Activated T-helper 2 cell treated with anti-CD3 and anti-CD28 coated beads, Interferon-gamma antibody, Interleukin-2, Interleukin-4, amounts not matched to agents 10 μg/mL and 5 μg/mL and 100 μg/mL, durations not matched to agents 14 hours and 24 hours and 36 hours (primary cell): ENCODE measurements around the gene TSPAN33. TPM values are rescaled to one million over a fixed set of nuclear protein-coding genes. Genes with fewer than 3 reads are reported as not detected.

Experiments used
- DNase-seq: peaks from one replicate; pipeline ENCODE4 v3.0.0; 2021; ENCODE audit warnings: low spot score
- H3K27ac Mint-ChIP-seq: one replicate; pipeline ENCODE4 v1.8.0; 2021; ENCODE audit warnings: mixed read lengths
- H3K27me3 Mint-ChIP-seq: one replicate; pipeline ENCODE4 v1.8.0; 2021; ENCODE audit warnings: low read depth, mixed read lengths
- H3K36me3 Mint-ChIP-seq: one replicate; pipeline ENCODE4 v1.8.0; 2021; ENCODE audit warnings: low read depth, mixed read lengths
- H3K4me1 Mint-ChIP-seq: one replicate; pipeline ENCODE4 v1.8.0; 2021; ENCODE audit warnings: low read depth, mixed read lengths
- H3K4me3 Mint-ChIP-seq: one replicate; pipeline ENCODE4 v1.8.0; 2021; ENCODE audit warnings: low read depth, mild to moderate bottlenecking, moderate library complexity, mixed read lengths
- H3K9me3 Mint-ChIP-seq: one replicate; pipeline ENCODE4 v1.8.0; 2021; ENCODE audit warnings: mixed read lengths
- intact Hi-C: fragments of 100-400 bp; cut with micrococcal nuclease; formaldehyde crosslinking; loops from one replicate; pipeline ENCODE4 v1.15.1; 2023
- total RNA-seq: library from RNA; stranded (reverse); gene quantifications from 2 replicates; pipeline ENCODE4 v1.2.3, GENCODE V29; 2022

The TSPAN33 gene
- total RNA-seq, 1 donor from 2014 or later: 5.5 TPM

DNA sequence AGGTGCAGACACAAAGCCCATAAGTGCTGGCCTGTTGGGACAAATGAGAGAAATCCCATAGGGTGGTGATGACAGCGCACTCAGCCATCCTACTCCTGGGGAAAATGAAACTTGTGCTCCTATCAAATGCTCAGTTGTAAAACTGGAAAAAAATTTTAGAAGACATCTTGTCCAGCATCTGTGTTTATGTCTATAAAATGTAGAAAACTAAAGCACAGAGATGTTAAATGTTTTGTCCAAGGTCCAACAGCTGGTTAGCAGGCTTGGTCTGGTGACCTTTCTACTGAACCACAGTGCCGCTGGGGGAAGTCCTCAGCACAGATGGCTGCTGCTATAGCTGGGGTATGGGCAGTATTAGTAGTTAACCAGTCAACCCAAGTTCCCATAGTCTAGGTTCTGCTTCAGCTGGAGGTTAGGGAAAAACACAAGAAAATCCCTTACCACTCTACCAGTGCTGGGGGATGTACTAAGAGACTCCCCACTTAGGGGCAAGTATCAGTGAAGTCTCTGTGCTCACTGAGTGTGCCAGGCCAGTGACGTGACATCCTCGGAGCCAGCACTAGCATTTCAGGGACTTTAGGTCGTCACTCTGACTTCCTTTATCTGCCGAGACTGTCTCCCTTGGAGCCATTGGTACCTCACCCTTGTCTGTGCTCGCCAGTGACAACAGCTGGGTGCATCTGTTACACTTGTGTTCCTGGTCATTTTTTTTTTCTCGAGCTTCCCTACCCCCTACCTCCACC, 1.9 kb downstream of the TSPAN33 start:
- H3K9me3 Mint-ChIP-seq: no peaks in the 10 kb centered on the region
- H3K27me3 Mint-ChIP-seq: peaks cover 37% of the 10 kb centered on the region
- H3K4me3 Mint-ChIP-seq: peak overlapping the region; percentile 77
- no peak for DNase-seq
- peaks cover 14% of the 10 kb centered on the region for H3K4me1 Mint-ChIP-seq
- no peaks in the 10 kb centered on the region for H3K36me3 Mint-ChIP-seq
- intact Hi-C loops: no loop called here
- H3K27ac Mint-ChIP-seq: no peak overlapping the region

DNA sequence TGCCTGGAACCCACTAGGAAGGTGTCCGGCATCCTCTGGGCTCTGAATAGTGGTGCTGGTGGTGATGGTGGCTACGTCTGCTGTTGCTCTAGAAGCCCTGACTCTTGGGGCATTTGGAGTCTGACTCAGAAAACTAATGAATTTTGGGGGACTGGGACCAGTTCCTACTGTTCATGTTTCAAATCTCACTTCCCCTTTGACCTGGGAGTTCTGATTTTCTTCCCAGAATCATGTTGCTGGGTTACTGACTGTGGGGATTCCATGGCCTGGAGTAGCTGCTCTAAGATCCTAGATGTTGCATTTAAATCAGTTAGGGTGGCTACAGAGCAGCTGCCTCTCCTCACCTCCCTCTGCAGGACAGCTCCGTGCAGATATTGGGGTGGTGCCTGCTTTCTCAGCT, 3.2 kb downstream of the TSPAN33 start:
- H3K27ac Mint-ChIP-seq: no peak overlapping the region
- H3K36me3 Mint-ChIP-seq: no peaks in the 10 kb centered on the region

DNA sequence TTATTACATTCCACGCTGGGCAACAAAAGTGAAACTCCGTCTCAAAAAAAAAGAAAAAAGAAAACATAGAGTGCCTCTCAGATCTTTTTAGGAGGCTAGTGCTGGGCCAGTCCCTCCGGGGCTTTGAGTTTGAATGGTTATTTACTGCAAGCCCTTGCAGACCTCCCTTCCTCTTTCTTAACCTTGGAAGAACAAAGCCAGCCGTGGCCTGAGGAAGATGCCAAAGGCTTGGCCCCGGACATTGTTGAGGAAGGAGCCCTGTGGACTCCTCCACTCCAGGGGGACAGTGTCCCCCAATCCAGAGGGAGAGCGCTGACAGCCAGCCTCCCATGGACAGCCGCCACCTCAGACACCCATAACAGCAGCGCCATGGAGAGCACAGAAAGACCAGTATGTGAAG, 5.0 kb downstream of the TSPAN33 start:
- intact Hi-C loops: no loop called here
- H3K9me3 Mint-ChIP-seq: no peaks in the 10 kb centered on the region

More for the DNA sequence above, 3.2 kb downstream of the TSPAN33 start:
- no peaks in the 10 kb centered on the region for H3K9me3 Mint-ChIP-seq
- intact Hi-C loops: no loop called here
- DNase-seq: no peak
- peaks cover 14% of the 10 kb centered on the region for H3K4me1 Mint-ChIP-seq
- H3K4me3 Mint-ChIP-seq: no peak overlapping the region
- peaks cover 37% of the 10 kb centered on the region for H3K27me3 Mint-ChIP-seq

GRCh38 chr7:129150199-129150996, 5.9 kb downstream of the TSPAN33 start:
- H3K27ac Mint-ChIP-seq: no peak overlapping the region
- H3K36me3 Mint-ChIP-seq: no peaks in the 10 kb centered on the region
- DNase-seq: no peak
- peaks cover 23% of the 10 kb centered on the region for H3K27me3 Mint-ChIP-seq
- no peaks in the 10 kb centered on the region for H3K9me3 Mint-ChIP-seq
- peaks cover 4% of the 10 kb centered on the region for H3K4me1 Mint-ChIP-seq
- intact Hi-C loops: no loop called here
- H3K4me3 Mint-ChIP-seq: no peak overlapping the region

More for the DNA sequence above, 5.0 kb downstream of the TSPAN33 start:
- Mint-ChIP-seq H3K27ac (no peak overlapping the region), H3K36me3 (no peaks in the 10 kb centered on the region), H3K4me1 (peaks cover 5% of the 10 kb centered on the region), H3K27me3 (peaks cover 23% of the 10 kb centered on the region), H3K4me3 (no peak overlapping the region)
- no peak for DNase-seq

- Mint-ChIP-seq H3K27me3 (peaks cover 9% of the 10 kb centered on the region), H3K36me3 (no peaks in the 10 kb centered on the region), H3K27ac (no peak overlapping the region), H3K9me3 (no peaks in the 10 kb centered on the region), H3K4me1 (no peaks in the 10 kb centered on the region), H3K4me3 (no peak overlapping the region)
- DNase-seq: no peak
- intact Hi-C loops: no loop called here
Observed at GRCh38 chr7:129157651-129158050, 13.1 kb downstream of the TSPAN33 start.

DNA sequence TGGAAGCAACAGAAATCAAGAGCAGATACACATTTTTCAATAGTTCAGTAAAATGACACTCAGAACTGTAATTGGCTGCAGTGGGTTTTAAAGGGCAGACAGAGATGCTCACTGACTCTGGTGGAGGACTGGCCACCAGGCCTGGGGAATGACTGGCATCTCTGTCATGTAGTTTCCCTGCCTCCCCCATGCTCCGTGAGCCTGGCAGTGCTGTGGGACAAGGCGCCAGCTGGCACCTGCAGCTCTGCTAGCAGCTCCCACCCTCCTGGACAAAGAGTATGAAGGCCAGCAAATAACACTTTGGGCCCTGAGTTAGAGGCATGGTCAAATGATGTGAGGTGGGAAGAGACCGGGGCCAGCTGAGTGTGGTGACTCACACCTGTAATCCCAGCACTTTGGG, 15.0 kb downstream of the TSPAN33 start:
- intact Hi-C loops: no loop called here
- H3K4me3 Mint-ChIP-seq: no peak overlapping the region
- no peaks in the 10 kb centered on the region for H3K4me1 Mint-ChIP-seq
- no peaks in the 10 kb centered on the region for H3K9me3 Mint-ChIP-seq
- H3K36me3 Mint-ChIP-seq: no peaks in the 10 kb centered on the region
- H3K27me3 Mint-ChIP-seq: peaks cover 6% of the 10 kb centered on the region
- no peak for DNase-seq
- no peak overlapping the region for H3K27ac Mint-ChIP-seq

DNA sequence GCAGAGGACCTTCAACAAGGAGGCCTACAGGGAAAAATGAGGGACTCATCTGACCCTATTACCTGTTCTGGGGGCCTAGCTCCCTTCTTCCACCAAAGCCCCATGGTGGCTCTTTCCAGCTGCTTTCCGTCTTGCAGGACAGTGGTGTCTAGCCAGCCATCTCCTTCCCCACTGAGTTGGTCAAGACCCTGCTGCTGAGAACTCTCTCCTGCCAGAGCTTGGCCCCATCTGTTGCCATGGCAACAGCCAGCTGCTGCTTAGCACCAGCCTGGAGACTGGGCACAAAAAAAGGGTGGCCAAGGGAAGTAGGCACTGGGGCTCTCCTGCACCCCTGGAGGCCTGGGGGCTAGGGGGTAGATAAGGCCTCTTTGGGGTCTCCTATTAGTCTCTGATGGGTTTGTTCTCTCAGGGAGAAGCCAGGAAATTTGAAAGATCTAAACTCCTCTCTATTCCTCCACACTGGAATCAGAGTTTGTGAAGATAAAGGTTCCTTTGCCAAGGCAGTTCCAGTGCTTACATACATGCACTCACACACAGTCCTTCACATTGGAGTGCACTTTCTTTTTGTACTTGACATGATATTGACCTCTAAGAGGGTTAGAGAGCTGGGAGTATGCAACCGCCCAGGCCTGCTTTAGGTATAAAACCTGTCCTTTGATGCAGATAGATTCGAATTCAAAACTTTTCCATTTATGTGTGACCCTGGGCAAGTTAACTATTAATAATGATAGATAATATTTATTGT, 15.8 kb downstream of the TSPAN33 start:
- intact Hi-C loops: no loop called here
- no peak for DNase-seq
- no peaks in the 10 kb centered on the region for H3K4me1 Mint-ChIP-seq
- H3K27ac Mint-ChIP-seq: no peak overlapping the region
- no peaks in the 10 kb centered on the region for H3K9me3 Mint-ChIP-seq
- no peak overlapping the region for H3K4me3 Mint-ChIP-seq
- H3K27me3 Mint-ChIP-seq: peaks cover 5% of the 10 kb centered on the region
- peaks cover 3% of the 10 kb centered on the region for H3K36me3 Mint-ChIP-seq

- DNase-seq: no peak
- Mint-ChIP-seq H3K4me3 (no peak overlapping the region), H3K4me1 (no peaks in the 10 kb centered on the region), H3K36me3 (peaks cover 3% of the 10 kb centered on the region), H3K27ac (no peak overlapping the region), H3K27me3 (peaks cover 4% of the 10 kb centered on the region), H3K9me3 (no peaks in the 10 kb centered on the region)
- intact Hi-C loops: no loop called here
Observed at GRCh38 chr7:129161524-129162225, 17.2 kb downstream of the TSPAN33 start.

DNA sequence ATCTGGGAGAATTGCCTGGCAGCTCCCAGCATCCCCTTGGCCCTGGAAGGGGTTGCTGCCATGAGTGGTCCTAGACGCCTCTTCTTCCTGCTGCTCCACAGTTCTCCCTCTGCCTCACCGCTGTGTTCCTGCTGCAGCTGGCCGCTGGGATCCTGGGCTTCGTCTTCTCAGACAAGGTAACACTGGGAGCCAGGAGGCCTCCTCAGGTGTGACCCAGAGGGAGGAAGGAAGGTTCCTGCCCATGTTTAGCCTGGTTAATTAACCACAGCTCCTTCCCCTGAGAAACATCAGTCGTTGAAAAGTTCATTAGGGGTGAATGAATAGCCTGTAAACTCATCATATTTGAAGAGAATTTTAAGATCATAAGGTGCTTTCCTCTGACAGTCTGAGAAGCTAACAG, 18.2 kb downstream of the TSPAN33 start:
- H3K4me1 Mint-ChIP-seq: no peaks in the 10 kb centered on the region
- DNase-seq: no peak
- no peak overlapping the region for H3K4me3 Mint-ChIP-seq
- peaks cover 3% of the 10 kb centered on the region for H3K36me3 Mint-ChIP-seq
- intact Hi-C loops: no loop called here
- no peaks in the 10 kb centered on the region for H3K9me3 Mint-ChIP-seq
- H3K27me3 Mint-ChIP-seq: peaks cover 2% of the 10 kb centered on the region
- H3K27ac Mint-ChIP-seq: no peak overlapping the region

DNA sequence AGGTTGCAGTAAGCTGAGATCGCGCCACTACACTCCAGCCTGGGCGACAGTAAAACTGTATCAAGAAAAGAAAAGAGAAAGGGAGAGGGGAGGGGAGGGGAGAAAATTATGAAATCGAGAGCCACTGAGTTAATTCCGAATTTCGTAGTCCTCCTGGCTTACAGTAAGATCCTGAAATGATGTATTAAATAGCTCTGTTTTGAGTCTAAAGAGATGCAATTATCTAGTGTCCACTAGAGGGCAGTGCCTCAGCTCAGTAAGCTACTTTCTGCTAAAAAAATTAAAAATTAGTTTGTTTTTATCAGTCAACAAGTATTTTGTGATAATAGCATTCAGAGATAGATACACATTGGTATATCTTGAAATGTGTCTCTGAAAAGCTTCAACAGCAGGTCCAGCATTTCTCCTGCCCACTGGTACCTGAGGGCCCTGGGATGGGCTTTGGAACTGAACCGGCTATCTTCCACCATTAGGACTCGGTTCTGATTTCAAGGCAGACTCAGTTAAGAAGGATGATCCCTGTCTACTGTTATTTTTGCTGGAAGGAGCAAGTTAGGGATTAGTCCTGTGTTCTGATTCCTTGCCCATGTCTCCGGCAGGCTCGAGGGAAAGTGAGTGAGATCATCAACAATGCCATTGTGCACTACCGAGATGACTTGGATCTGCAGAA, 19.5 kb downstream of the TSPAN33 start:
- intact Hi-C loops: loop anchor here (1.0 kb wide), 1 partner anchor 46 kb away; no protein-coding TSS in a partner anchor
- no peaks in the 10 kb centered on the region for H3K9me3 Mint-ChIP-seq
- H3K27me3 Mint-ChIP-seq: peaks cover 6% of the 10 kb centered on the region
- no peak overlapping the region for H3K27ac Mint-ChIP-seq
- peaks cover 3% of the 10 kb centered on the region for H3K36me3 Mint-ChIP-seq
- no peak overlapping the region for H3K4me3 Mint-ChIP-seq
- DNase-seq: no peak
- H3K4me1 Mint-ChIP-seq: peaks cover 4% of the 10 kb centered on the region

DNA sequence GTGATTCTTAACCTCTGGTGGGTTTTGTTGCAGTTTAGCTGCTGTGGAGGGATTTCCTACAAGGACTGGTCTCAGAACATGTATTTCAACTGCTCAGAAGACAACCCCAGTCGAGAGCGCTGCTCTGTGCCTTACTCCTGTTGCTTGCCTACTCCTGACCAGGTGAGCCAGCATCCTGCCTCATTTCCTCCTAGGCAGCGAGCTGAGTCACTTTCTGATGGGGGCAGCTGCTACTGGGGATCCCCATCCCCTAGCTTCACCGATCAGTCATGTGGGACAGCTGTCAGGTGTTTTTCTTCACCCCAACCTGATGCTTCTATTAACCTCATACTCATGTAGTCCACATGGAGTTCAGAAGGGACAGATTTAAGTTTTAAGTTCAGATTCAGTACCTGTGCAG, 22.2 kb downstream of the TSPAN33 start:
- peaks cover 13% of the 10 kb centered on the region for H3K4me1 Mint-ChIP-seq
- H3K36me3 Mint-ChIP-seq: peaks cover 3% of the 10 kb centered on the region
- intact Hi-C loops: no loop called here
- no peaks in the 10 kb centered on the region for H3K9me3 Mint-ChIP-seq
- no peak overlapping the region for H3K27ac Mint-ChIP-seq
- H3K4me3 Mint-ChIP-seq: no peak overlapping the region
- no peak for DNase-seq
- H3K27me3 Mint-ChIP-seq: peaks cover 10% of the 10 kb centered on the region

DNA sequence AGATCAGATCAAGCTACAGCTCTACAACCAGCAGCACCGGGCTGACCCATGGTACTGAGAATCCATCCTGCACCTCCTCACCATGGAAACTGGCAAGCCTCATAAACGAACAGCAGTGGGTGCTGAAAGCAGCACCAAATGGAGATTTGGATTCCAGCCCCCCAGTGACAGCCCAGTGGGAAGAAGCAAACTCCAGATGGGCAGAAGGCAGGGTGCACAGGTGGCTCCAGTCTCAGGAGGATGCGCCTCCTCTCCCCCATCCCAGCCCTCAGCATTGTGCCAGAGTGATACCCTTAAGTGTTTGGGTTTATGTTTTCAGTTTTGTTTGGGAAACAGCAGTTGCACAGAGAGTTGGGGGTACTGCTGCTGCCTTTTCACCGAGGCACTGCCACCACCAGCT, 23.3 kb downstream of the TSPAN33 start:
- no peaks in the 10 kb centered on the region for H3K9me3 Mint-ChIP-seq

More for the DNA sequence above, 23.3 kb downstream of the TSPAN33 start:
- DNase-seq: no peak
- Mint-ChIP-seq H3K4me3 (peak overlapping the region; percentile 56), H3K27ac (no peak overlapping the region), H3K4me1 (peaks cover 13% of the 10 kb centered on the region), H3K27me3 (peaks cover 15% of the 10 kb centered on the region), H3K36me3 (peaks cover 3% of the 10 kb centered on the region)
- intact Hi-C loops: loop anchor here (2.0 kb wide), 1 partner anchor 45 kb away; no protein-coding TSS in a partner anchor
